Nephron progenitor cell (in vitro differentiated cells): ENCODE results near the gene YAE1.

Experiments
- DNase-seq: peaks from one replicate; pipeline ENCODE4 v3.0.0; 2021
- H3K27ac Mint-ChIP-seq: 2 replicates; pipeline ENCODE4 v1.8.0; 2021; ENCODE audit warnings: mild to moderate bottlenecking, moderate library complexity, mixed read lengths
- H3K27me3 Mint-ChIP-seq: 2 replicates; pipeline ENCODE4 v1.8.0; 2021; ENCODE audit warnings: mild to moderate bottlenecking, low read depth, mixed read lengths; ENCODE audit not compliant: poor library complexity
- H3K36me3 Mint-ChIP-seq: 2 replicates; pipeline ENCODE4 v1.8.0; 2021; ENCODE audit warnings: low read depth, mixed read lengths
- H3K4me1 Mint-ChIP-seq: 2 replicates; pipeline ENCODE4 v1.8.0; 2021; ENCODE audit warnings: mixed read lengths
- H3K4me3 Mint-ChIP-seq: 2 replicates; pipeline ENCODE4 v1.8.0; 2021; ENCODE audit warnings: mild to moderate bottlenecking, moderate library complexity, mixed read lengths
- H3K9me3 Mint-ChIP-seq: 2 replicates; pipeline ENCODE4 v1.8.0; 2021; ENCODE audit warnings: mild to moderate bottlenecking, moderate library complexity, mixed read lengths
- TF ChIP-seq, protein P1 (sequence below): fragments of 200-600 bp; sonication (generic); IDR thresholded peaks from 2 replicates; pipeline ENCODE4 v1.5.0; 2021; ENCODE audit warnings: antibody characterized with exemption

Gene YAE1

DNA sequence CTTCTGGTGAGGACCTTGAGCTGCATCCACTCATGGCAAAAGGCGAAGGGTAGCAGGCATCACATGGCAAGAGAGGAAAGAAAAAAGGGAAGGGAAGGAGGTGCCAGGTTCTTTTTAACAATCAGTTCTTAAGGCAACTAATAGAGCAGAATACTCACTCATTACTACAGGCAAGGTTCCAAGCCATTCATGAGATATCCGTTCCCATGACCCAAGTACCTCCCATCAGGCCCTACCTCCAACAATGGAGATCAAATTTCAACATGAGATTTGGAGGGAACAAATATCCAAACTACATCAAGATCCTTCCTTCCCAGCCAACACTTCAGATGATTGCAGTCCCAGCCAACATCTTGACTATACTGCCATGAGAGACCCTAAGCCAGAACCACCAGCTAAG is 38.9 kb upstream of the YAE1 start:
- Mint-ChIP-seq H3K36me3 (no peaks in the 10 kb centered on the region), H3K9me3 (no peaks in the 10 kb centered on the region), H3K4me1 (peaks cover 5% of the 10 kb centered on the region), H3K4me3 (no peak overlapping the region), H3K27me3 (peaks cover 4% of the 10 kb centered on the region), H3K27ac (no peak overlapping the region)
- DNase-seq: no peak
- TF ChIP-seq, protein P1, sequence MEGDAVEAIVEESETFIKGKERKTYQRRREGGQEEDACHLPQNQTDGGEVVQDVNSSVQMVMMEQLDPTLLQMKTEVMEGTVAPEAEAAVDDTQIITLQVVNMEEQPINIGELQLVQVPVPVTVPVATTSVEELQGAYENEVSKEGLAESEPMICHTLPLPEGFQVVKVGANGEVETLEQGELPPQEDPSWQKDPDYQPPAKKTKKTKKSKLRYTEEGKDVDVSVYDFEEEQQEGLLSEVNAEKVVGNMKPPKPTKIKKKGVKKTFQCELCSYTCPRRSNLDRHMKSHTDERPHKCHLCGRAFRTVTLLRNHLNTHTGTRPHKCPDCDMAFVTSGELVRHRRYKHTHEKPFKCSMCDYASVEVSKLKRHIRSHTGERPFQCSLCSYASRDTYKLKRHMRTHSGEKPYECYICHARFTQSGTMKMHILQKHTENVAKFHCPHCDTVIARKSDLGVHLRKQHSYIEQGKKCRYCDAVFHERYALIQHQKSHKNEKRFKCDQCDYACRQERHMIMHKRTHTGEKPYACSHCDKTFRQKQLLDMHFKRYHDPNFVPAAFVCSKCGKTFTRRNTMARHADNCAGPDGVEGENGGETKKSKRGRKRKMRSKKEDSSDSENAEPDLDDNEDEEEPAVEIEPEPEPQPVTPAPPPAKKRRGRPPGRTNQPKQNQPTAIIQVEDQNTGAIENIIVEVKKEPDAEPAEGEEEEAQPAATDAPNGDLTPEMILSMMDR: no peak

DNA sequence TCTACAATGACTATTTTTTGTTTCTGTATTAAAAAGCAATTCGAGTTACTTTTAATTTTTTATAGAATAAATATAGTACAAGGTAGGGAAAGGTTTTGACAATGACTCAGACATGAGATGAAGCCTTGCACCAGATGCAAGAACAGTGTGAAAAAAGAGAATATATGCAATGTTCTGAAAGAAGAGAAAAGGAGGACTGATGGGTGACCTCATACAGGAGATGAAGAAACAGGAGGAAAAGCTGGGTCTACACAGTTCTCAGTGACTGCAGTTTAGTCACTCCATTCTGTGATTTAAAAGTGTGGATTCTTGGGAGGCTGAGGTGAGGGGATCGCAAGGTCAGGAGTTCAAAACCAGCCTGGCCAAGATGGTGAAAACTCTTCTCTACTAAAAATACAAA is 38.3 kb upstream of the YAE1 start:
- peaks cover 4% of the 10 kb centered on the region for H3K27me3 Mint-ChIP-seq
- H3K36me3 Mint-ChIP-seq: no peaks in the 10 kb centered on the region
- no peaks in the 10 kb centered on the region for H3K9me3 Mint-ChIP-seq
- no peak overlapping the region for H3K27ac Mint-ChIP-seq
- no peak for DNase-seq
- H3K4me3 Mint-ChIP-seq: no peak overlapping the region
- TF ChIP-seq, protein P1: no peak
- H3K4me1 Mint-ChIP-seq: peaks cover 5% of the 10 kb centered on the region

DNA sequence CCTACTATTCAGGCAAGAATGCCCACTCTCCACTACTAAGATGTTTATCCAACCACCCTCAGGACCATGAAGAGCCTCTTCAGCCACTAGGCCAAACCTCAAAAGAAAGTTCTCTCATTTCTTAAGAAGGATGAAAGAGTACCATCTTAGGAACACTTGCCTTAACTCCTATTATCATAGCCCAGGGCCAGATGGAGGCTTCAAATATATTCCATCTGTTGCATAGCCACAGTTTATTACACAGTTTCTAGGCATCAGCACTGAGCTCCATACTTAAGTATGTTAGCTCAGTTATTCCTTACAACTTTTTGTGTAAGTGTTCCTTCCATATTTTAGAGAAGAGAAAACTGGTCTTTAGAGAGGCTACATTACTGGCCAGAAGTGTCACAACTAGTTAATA is 37.4 kb upstream of the YAE1 start:
- Mint-ChIP-seq H3K4me1 (peaks cover 5% of the 10 kb centered on the region), H3K36me3 (no peaks in the 10 kb centered on the region), H3K27me3 (peaks cover 4% of the 10 kb centered on the region), H3K27ac (no peak overlapping the region), H3K4me3 (no peak overlapping the region), H3K9me3 (no peaks in the 10 kb centered on the region)
- TF ChIP-seq, protein P1: no peak
- no peak for DNase-seq

DNA sequence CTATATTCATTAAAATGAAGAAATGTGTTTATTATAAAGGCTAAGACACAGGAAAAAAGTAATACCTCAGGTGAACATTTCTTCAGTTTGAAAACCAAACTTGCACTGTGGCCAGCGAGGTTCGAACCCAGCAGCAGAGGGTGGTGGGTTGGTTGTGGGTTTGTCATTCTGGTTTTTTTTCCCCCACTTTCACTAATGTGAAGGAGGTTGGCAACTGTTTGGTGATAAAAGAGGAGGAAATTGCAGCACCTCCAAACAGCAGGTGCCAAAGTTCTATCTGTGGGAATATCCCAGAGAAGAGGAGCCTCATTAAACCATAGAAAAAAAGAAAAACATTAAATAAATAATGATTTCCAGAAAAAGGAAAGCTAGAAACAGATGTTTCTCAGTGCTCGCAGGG is 36.6 kb upstream of the YAE1 start:
- Mint-ChIP-seq H3K4me3 (no peak overlapping the region), H3K9me3 (no peaks in the 10 kb centered on the region), H3K27me3 (peaks cover 4% of the 10 kb centered on the region), H3K36me3 (no peaks in the 10 kb centered on the region), H3K27ac (no peak overlapping the region), H3K4me1 (peaks cover 5% of the 10 kb centered on the region)
- DNase-seq: no peak
- TF ChIP-seq, protein P1: no peak

DNA sequence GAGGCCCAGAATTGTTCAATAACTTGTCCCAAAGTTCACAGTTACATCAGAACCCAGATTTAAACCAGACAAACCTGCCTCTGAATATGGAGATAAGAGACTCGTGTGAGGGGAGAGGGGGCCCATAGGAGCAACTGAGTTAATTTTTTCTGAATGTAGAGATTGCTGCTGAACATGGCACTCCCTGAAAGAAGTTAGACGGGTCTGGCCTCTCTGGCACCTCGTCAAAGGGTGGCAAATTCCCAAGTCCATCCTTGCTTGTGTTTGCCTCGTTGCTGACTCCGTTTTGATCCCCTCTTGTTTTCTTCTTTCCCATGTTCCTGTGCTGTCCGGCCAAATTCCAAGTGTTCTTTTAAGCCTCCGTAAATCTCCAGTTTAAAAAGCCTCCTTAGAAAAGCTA is 35.2 kb upstream of the YAE1 start:
- no peak for DNase-seq
- Mint-ChIP-seq H3K4me3 (no peak overlapping the region), H3K4me1 (peaks cover 6% of the 10 kb centered on the region), H3K27me3 (no peaks in the 10 kb centered on the region), H3K27ac (no peak overlapping the region), H3K36me3 (no peaks in the 10 kb centered on the region), H3K9me3 (no peaks in the 10 kb centered on the region)
- TF ChIP-seq, protein P1: no peak

DNA sequence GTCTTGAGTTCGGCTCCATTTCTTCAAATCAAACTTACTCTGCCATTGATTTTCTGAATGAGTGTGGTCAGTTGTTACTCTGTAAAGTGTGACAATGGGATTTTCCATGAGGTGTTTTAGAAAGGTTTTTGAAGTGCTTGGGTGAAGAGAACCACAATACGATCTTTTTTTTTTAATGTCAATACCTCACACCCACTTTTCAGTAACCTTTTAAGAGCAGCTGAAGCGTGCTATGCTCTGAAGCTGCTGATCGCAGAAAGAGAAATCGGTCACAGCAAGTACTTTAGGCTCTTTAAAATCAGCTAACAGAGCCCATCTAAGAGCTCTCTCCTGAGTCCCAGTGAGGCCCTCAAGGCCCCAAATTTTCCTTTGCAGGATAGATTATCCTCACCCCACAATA is 34.4 kb upstream of the YAE1 start:
- no peak for DNase-seq
- Mint-ChIP-seq H3K9me3 (no peaks in the 10 kb centered on the region), H3K4me1 (peaks cover 12% of the 10 kb centered on the region), H3K4me3 (no peak overlapping the region), H3K27ac (no peak overlapping the region), H3K27me3 (no peaks in the 10 kb centered on the region), H3K36me3 (no peaks in the 10 kb centered on the region)
- TF ChIP-seq, protein P1: no peak
